Fibroblast of the aortic adventitia (primary cell): ENCODE measurements around the gene NAGLU. TPM values are rescaled to one million over a fixed set of nuclear protein-coding genes. Genes with fewer than 3 reads are reported as not detected.

Experiments used
- DNase-seq: peaks from one replicate; pipeline ENCODE4 v3.0.0-alpha.2; 2010; ENCODE audit warnings: low read depth
- H3K4me3 ChIP-seq: 2 replicates; pipeline ENCODE4 v1.5.1; 2011; ENCODE audit warnings: low read depth, mild to moderate bottlenecking, control low read depth, low read length, moderate library complexity
- total RNA-seq: library from RNA; depleted of rRNA; stranded (reverse); fragments of >200 nt; gene quantifications from 2 replicates; pipeline ENCODE4 v1.2.3, GENCODE V29; 2012; ENCODE audit warnings: low replicate concordance
- TF ChIP-seq, protein P1 (sequence below): IDR thresholded peaks from 2 replicates; pipeline ENCODE4 v1.5.1; 2011; ENCODE audit warnings: mild to moderate bottlenecking, low read length, control low read depth, inconsistent platforms; ENCODE audit not compliant: insufficient read depth

NAGLU gene
- total RNA-seq, 1 donor: 41.8 TPM

DNA sequence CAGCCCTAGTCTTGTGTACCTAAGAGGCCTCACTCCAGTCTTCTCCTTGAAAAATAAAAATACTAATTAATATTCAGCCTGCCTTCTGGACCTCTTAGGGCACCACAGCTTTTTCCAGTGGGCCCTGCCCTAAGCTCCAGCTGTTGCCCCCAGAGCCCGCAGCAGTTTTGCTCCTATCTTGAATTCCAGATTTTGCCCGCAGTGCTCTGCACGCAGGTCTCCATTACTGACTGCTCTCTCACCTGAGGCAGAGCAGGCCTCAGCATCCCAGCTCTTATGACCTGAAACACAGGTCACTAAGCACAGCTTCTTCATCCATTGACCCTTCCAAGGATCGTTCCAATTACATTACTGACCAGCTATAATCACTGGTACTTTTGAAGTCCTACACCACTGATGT is 28.4 kb upstream of the NAGLU start:
- no peak for DNase-seq
- no peak overlapping the region for H3K4me3 ChIP-seq
- TF ChIP-seq, protein P1, sequence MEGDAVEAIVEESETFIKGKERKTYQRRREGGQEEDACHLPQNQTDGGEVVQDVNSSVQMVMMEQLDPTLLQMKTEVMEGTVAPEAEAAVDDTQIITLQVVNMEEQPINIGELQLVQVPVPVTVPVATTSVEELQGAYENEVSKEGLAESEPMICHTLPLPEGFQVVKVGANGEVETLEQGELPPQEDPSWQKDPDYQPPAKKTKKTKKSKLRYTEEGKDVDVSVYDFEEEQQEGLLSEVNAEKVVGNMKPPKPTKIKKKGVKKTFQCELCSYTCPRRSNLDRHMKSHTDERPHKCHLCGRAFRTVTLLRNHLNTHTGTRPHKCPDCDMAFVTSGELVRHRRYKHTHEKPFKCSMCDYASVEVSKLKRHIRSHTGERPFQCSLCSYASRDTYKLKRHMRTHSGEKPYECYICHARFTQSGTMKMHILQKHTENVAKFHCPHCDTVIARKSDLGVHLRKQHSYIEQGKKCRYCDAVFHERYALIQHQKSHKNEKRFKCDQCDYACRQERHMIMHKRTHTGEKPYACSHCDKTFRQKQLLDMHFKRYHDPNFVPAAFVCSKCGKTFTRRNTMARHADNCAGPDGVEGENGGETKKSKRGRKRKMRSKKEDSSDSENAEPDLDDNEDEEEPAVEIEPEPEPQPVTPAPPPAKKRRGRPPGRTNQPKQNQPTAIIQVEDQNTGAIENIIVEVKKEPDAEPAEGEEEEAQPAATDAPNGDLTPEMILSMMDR: no peak

DNA sequence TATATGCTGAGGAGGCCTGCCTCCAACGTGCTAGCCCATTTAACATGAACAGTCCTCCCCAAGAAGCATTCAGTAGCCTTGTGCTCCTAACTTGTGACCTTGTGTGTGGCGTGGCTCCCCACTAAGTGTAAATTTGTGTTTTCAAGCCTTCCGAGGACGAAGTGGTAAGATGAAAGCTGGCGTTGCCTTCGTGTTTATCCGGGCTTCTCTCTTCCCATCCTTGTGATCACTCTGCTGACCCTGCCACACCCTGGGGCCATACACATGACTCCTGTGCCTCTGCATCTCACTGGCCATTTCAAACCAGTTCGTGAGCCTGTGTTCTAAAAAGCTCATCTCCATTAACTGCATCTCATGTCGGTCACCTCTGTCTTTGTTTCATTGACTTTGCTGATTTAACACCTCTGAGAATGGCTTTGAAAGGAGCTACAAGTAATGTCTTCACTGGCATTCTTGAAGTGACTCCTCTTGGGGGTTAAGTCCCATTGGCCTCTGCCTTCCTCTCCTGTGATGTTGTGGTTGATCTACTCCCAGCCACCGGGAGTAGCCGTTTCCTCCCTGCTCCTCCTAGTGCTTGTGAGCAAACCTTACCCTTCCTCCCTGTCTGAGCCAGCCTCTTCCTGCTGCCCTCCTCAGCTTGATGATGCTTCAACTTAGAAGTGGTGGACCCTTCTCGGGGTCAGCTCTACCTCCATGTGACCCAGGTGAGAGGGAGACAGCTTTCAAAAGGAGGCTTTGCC is 27.4 kb upstream of the NAGLU start:
- TF ChIP-seq, protein P1: no peak
- no peak overlapping the region for H3K4me3 ChIP-seq
- no peak for DNase-seq

DNA sequence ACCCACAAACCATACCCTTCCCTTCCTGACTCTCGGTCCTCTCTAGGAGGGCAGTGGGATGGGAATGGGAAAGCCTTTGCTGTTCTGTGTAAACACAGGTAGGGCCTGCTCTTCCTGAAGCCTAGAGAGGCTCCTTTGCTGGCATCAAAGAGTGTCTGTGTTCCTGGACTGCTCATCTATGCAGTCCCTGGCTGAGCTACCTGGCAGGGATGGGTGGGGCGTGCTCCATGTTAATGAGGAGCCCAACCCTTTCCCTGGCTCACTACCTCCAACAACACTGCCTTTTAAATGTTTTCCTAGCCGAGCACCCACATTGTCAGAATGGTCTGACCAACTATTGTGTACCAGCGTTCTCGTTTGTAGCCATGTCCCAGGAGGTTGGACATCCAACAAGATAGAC is 26.6 kb upstream of the NAGLU start:
- DNase-seq: no peak
- TF ChIP-seq, protein P1: no peak

DNA sequence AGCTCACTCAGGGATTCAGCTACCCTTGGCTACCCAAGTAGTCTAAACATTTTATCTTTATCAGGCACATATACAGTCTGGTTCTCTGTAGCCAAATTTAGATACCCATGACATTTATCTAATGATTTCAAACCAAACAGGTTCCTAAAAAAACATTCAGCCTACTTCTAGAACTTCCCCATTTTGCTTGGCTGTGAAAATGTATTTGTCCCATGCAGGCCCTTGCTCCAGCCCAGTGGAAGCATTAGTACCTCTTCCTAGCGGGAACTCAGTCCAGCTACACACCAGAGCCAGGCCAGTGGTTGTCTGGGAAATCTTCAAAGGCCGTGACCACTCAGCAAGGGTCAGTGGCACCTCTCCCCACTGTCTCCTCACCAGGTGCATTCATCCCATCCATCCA is 26.2 kb upstream of the NAGLU start:
- TF ChIP-seq, protein P1: no peak
- DNase-seq: no peak
- no peak overlapping the region for H3K4me3 ChIP-seq

More for the DNA sequence above, 26.6 kb upstream of the NAGLU start:
- no peak overlapping the region for H3K4me3 ChIP-seq

DNA sequence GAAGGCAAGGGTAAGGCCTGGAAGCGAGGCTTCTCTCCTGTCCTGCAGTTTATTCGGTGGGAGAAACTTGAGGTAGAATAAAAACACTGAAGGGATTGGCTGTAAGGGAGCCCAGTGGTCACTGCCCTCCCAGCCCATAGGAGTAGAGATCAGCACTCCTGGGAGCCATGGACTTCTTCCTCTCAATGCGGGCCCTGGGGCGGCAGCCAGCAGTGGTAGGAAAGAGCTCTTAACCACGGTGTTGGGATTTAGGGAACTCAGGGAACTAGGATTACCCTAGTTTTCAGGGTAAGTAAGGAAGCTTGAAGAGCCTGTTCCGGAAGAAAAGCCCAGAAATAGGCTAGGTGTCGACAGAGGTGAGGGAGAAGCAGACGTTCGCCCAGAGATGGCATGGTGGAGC is 23.8 kb upstream of the NAGLU start:
- TF ChIP-seq, protein P1: no peak
- DNase-seq: no peak
- H3K4me3 ChIP-seq: no peak overlapping the region

DNA sequence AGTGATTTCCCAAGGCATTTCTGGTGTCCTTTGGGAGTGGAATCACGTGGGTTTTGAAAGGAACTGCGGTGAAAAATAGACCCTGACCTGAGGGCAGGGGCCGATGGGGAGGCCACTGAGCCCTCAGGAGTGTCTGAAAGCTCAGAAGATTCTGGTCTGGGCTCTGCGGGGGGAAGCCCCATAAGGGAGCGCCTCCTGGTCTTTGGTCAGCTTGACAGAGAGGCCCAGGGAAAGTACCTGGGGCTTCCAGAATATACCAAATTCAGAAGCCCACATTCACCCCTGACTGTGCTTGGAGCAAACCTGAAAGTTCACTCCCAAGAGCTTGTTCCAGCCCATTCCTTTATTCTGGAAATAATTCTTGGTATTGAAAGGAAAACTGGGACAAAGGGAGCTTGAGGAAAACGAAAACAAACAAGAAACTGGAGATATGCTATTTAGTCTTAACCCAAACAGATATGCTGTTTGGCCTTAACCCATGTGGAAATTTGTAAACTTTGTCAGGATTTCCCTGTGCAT is 23.2 kb upstream of the NAGLU start:
- DNase-seq: peak; percentile 35
- TF ChIP-seq, protein P1: no peak

More for the DNA sequence above, 23.2 kb upstream of the NAGLU start:
- no peak overlapping the region for H3K4me3 ChIP-seq
